Coronary artery (tissue), 2 donors: ENCODE results near the gene NRAP.
"Not testable (repeated sequence)": the region's sequence is repeated elsewhere in the genome, so short reads cannot be mapped to it uniquely, and the experiment has no call there.

Experiments used
- DNase-seq: peaks from one replicate; pipeline ENCODE4 v3.0.0-alpha.2; 2017; ENCODE audit warnings: low spot score
- H3K27ac ChIP-seq, 2 donors: fragments of 200-600 bp; sonication (generic); one replicate each; pipeline ENCODE4 v1.5.1; 2016 to 2019
- H3K4me3 ChIP-seq: fragments of 200-600 bp; sonication (generic); 2 replicates; pipeline ENCODE4 v1.5.1; 2016; ENCODE audit warnings: mild to moderate bottlenecking, moderate library complexity
- CTCF ChIP-seq: fragments of 200-600 bp; sonication (generic); IDR thresholded peaks from one replicate; pipeline ENCODE4 v1.5.1; 2019; ENCODE audit warnings: antibody characterized with exemption

NRAP gene

GRCh38 chr10:113665352-113665751, 1.5 kb upstream of the NRAP start:
- no peak for TF ChIP-seq CTCF

GRCh38 chr10:113663142-113663541, 699 bp downstream of the NRAP start:
- TF ChIP-seq CTCF: no peak
- Histone ChIP-seq H3K4me3 (no peak overlapping the region), H3K27ac (no peak overlapping the region)

More at GRCh38 chr10:113665352-113665751, 1.5 kb upstream of the NRAP start:
- H3K27ac ChIP-seq: no peak overlapping the region
- H3K4me3 ChIP-seq: no peak overlapping the region
- DNase-seq: no peak

GRCh38 chr10:113661332-113661731, 2.5 kb downstream of the NRAP start:
- no peak for DNase-seq
- TF ChIP-seq CTCF: no peak

More at GRCh38 chr10:113663142-113663541, 699 bp downstream of the NRAP start:
- no peak for DNase-seq

GRCh38 chr10:113657544-113657943, 6.3 kb downstream of the NRAP start:
- no peak overlapping the region for H3K27ac ChIP-seq
- no peak for DNase-seq
- TF ChIP-seq CTCF: no peak
- no peak overlapping the region for H3K4me3 ChIP-seq

More at GRCh38 chr10:113661332-113661731, 2.5 kb downstream of the NRAP start:
- no peak overlapping the region for H3K4me3 ChIP-seq
- no peak overlapping the region for H3K27ac ChIP-seq

GRCh38 chr10:113656896-113657295, 6.9 kb downstream of the NRAP start:
- H3K27ac ChIP-seq: no peak overlapping the region
- TF ChIP-seq CTCF: no peak
- no peak overlapping the region for H3K4me3 ChIP-seq
- DNase-seq: no peak

- not testable (repeated sequence) for H3K4me3 ChIP-seq, DNase-seq, H3K27ac ChIP-seq
Observed at GRCh38 chr10:113652456-113652855, 11.4 kb downstream of the NRAP start.

GRCh38 chr10:113651898-113652297, 11.9 kb downstream of the NRAP start:
- H3K27ac ChIP-seq: no peak overlapping the region
- no peak for DNase-seq
- no peak for TF ChIP-seq CTCF
- H3K4me3 ChIP-seq: no peak overlapping the region

GRCh38 chr10:113651021-113651420, 12.8 kb downstream of the NRAP start:
- DNase-seq: no peak
- Histone ChIP-seq H3K4me3 (no peak overlapping the region), H3K27ac (no peak overlapping the region)
- TF ChIP-seq CTCF: no peak
